Fibroblast of pulmonary artery (primary cell): ENCODE data around the gene KIF9.

Source experiments
- DNase-seq: peaks from one replicate; pipeline ENCODE4 v3.0.0-alpha.2; 2010; ENCODE audit warnings: low read depth
- H3K4me3 ChIP-seq: replicated peaks from 2 replicates; pipeline ENCODE4 v1.5.1; 2011; ENCODE audit warnings: low read depth, mild to moderate bottlenecking, control low read depth, low read length, moderate library complexity
- CTCF ChIP-seq: IDR thresholded peaks from 2 replicates; pipeline ENCODE4 v1.5.1; 2011; ENCODE audit warnings: mild to moderate bottlenecking, control low read depth, low read length, inconsistent platforms; ENCODE audit errors: missing control alignments

KIF9 gene

GRCh38 chr3:47274652-47275051, 7.9 kb downstream of the KIF9 start:
- no peak overlapping the region for H3K4me3 ChIP-seq
- no peak for DNase-seq
- TF ChIP-seq CTCF = no peak

- no peak overlapping the region for H3K4me3 ChIP-seq
- TF ChIP-seq CTCF = no peak
- DNase-seq = no peak
Measured at GRCh38 chr3:47273564-47273963, 9.0 kb downstream of the KIF9 start.

GRCh38 chr3:47270526-47270925, 12.1 kb downstream of the KIF9 start:
- H3K4me3 ChIP-seq = no peak overlapping the region
- no peak for DNase-seq
- TF ChIP-seq CTCF = no peak

- no peak overlapping the region for H3K4me3 ChIP-seq
- no peak for DNase-seq
- no peak for TF ChIP-seq CTCF
Measured at GRCh38 chr3:47267490-47267824, 15.1 kb downstream of the KIF9 start.

- peak; percentile 96 for DNase-seq
- H3K4me3 ChIP-seq = no peak overlapping the region
- no peak for TF ChIP-seq CTCF
Measured at GRCh38 chr3:47266709-47267489, 15.7 kb downstream of the KIF9 start.

- no peak overlapping the region for H3K4me3 ChIP-seq
- no peak for DNase-seq
- TF ChIP-seq CTCF = no peak
Measured at GRCh38 chr3:47265725-47266428, 16.7 kb downstream of the KIF9 start.

GRCh38 chr3:47265008-47265407, 17.6 kb downstream of the KIF9 start:
- no peak overlapping the region for H3K4me3 ChIP-seq
- no peak for TF ChIP-seq CTCF
- DNase-seq = no peak
